GM18909 (cell line): ENCODE data around the gene TCERG1L.

Source experiments
- ATAC-seq: cut with Tn5 transposase; IDR thresholded peaks from one replicate; pipeline ENCODE4 v1.9.1; 2021; ENCODE audit warnings: mild to moderate bottlenecking; ENCODE audit not compliant: unreplicated experiment, poor library complexity

The TCERG1L gene

GRCh38 chr10:131231965-131232541, 79.5 kb downstream of the TCERG1L start:
- ATAC-seq: no peak

- ATAC-seq: no peak
These were observed 80.1 kb downstream of the TCERG1L start for GRCh38 chr10:131231323-131231964.

DNA sequence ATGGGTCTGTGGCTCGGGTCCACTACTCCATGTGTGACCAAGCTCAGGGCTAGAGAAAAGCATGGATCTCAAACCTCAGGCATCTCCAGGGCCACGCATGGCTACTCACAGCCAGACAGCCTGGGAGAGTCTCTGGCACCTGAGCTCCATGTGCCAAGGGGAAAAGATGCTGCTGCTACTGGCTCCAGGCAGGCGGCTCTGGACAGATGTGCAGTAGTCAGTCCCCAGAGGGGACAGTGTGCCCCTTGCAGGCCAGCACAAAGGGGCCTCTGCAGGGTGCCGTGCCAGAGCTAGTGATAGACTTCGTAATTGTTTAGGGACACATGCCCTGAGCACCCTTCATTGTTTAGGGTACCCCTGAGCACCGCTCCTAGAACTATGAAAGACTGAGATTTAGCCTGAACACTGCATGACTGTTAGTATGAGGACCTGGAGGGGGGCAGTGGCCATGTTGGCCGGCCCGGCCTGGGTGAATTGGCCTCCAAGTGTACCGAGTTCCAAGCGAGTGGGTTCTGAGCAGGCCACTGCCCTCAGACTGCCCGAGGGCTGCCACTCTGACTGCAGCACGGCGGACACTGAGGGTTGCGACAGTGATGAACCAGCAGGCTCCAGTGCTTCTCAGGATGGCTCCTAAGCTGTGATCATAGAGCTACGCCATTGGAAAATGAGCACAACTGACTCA, 80.7 kb downstream of the TCERG1L start:
- no peak for ATAC-seq

DNA sequence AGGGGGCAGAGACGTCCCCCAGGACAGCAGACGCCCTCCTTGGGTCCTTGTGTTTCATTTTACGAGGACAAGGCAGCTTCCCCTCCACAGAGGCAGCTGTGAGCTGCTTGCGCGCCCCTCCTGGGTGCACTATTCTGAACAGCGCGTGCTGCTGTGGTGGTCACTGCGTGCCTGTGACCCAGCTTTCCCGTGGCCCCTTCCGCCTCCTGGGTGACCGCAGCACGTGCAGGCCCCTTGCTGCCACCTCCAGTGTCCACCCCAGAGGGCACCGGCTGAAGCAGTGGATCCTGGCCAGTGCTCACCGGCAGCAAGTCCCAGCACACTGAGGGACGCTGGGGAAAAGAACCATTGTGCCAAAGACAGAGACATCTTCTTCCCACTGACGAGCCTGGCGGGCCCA, 81.4 kb downstream of the TCERG1L start:
- ATAC-seq: no peak

DNA sequence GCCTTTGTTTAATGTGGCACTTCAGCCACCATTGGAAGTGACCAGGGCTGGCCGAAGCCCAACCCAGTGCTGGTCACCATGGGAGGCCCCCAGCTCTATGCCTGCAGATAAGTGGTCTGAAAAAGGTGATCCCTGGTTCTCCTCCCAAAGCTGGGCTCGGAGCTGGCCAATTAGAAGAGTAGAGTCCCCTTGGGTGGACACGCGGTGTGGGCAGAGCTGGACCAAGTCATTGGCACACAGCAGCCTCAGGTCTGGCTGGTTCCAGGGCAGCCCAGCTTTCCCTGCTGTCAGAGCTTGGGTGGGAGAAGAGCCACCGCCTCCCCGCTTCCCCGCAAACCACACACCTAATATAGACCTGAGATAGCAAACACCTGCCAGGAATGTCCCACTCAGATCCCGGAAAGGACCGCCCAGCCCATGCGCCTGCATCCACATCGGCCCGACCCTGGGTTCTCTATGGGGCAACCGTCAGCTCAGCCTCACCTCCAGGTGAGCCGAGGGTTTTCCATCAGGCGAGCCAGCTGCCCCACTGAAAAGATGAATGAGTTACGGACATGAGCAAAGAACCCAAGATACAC, 84.3 kb downstream of the TCERG1L start:
- no peak for ATAC-seq

GRCh38 chr10:131226446-131227162, 84.9 kb downstream of the TCERG1L start:
- no peak for ATAC-seq

DNA sequence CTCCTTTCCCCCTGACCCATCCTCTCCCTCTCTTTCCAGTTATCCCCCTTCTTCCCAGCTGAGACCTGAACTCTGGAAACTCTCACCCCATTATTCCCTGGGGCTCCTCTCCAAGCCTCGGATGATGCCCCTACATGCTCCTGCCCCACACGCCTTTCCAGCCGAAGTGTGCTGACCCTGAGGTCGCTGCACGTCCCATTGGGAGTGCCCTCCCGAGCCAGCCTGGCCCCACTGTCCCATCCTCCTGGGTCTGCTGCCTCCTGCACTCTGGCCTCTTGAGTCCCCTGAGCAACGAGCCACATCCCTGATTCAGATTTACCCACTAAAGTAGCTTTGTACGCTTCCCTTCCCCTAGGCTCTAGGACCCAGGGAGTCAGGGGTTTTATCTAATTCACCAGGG, 87.4 kb downstream of the TCERG1L start:
- no peak for ATAC-seq

DNA sequence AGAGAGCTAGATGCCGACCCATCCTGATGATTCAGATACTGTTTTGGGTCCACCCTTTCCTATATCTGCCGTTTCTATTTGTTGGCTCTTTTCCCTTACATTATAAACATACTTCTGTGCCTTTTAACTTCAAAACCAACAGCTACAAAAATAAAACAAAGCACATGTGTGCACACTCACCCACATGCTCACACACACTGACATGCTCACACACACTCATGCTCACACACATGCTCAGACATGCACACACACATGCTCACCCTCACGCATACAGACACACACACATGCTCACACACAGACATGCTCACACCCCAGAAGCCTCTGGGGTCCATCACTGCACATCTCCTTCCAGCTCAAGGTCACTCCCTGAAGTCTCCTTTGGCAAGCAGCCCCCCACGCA, 88.1 kb downstream of the TCERG1L start:
- no peak for ATAC-seq

DNA sequence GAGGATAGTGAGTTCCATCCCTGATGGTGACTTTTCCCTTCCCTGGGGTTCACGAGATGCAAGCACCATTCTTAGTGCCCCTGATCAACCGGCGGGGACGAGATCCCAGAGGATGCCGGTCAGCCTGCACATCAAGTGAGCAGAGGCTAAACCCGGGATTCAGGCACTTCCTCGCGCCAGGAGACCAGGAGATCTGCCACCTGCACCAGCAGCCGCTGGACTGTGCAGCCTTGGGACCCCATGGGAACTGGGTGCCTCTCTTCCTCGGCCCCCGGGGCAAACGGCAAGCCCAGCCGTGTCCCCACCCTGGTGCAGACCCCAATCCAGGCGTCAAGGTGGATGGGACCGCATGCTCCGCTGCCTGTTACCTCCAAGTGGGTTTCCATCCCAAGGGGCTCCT, 88.5 kb downstream of the TCERG1L start:
- ATAC-seq: no peak

- ATAC-seq: no peak
These were observed 89.8 kb downstream of the TCERG1L start for GRCh38 chr10:131221632-131222277.

DNA sequence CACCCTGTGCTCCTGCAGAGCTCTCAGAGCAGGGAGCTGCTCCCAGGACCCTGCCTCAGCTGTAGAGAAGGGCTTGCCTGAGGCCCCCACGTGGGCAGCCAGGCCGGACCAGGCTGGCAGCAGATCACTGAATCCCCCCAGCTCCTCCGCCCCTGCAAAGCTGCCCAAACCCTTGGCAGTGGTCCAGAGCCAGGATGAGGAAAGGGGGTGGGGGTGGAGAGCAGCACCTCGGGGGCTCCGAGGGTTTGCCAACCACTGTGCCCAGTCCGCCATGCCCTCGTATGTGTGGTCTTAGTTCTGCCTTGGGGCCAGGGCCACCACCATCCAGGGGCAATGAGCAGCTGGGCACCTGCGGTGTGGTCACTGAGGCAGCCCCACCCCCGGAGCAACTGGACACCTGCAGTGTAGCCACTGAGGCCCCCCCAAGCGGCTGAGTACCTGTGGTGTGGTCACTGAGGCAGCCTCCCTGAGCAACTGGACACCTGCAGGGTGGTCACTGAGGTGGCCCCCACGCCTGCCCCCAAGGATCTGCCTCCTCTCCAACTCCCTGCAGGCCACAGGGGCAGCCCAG, 90.8 kb downstream of the TCERG1L start:
- ATAC-seq: no peak

DNA sequence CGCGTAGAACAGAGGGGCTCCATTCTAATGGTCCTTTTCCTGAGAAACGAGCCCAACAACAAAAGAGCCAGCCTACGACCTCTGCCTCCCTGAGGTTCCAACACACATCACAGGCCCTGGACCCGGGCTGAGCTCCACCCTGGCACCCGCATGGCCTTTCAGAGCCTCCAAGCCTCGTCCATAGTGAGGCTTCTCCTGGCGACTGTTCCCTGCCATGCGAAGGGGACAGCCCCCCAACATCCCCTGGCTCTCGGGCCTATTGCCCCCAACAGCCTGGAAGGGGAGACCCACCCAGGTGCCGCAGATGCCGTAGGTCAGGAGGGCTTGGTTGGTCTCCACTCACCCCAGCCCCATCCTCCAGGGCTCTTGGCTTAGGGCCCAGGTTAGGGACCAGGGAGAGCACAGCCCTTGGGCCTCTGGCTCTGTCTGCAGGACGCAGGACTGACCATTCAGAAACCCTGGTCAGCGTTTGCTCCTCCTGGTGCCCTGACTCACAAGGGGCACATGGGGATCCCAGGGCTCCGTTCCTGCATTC, 91.5 kb downstream of the TCERG1L start:
- ATAC-seq: no peak

GRCh38 chr10:131219584-131219886, 92.0 kb downstream of the TCERG1L start:
- ATAC-seq: no peak

GRCh38 chr10:131218811-131219583, 92.5 kb downstream of the TCERG1L start:
- ATAC-seq: no peak

GRCh38 chr10:131216681-131217230, 94.8 kb downstream of the TCERG1L start:
- no peak for ATAC-seq

DNA sequence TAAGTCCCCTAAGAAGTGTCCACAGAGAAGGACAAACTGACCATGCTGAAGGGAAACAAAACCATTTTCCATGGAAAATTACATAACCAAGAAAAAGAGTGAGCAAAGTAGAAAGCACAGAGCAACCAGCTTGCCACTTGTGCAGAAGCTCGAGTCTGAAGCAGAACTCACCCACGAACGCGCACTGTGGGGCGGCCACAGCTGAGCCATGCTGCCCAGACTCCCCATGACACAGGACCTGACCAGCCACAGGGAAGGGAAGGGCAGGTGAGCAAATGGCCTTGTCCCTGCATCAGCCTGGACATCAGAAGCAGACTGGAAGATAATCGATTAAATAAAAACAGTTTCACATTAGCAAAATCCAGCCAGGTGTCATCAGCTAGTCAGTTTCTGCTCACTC, 95.7 kb downstream of the TCERG1L start:
- no peak for ATAC-seq

DNA sequence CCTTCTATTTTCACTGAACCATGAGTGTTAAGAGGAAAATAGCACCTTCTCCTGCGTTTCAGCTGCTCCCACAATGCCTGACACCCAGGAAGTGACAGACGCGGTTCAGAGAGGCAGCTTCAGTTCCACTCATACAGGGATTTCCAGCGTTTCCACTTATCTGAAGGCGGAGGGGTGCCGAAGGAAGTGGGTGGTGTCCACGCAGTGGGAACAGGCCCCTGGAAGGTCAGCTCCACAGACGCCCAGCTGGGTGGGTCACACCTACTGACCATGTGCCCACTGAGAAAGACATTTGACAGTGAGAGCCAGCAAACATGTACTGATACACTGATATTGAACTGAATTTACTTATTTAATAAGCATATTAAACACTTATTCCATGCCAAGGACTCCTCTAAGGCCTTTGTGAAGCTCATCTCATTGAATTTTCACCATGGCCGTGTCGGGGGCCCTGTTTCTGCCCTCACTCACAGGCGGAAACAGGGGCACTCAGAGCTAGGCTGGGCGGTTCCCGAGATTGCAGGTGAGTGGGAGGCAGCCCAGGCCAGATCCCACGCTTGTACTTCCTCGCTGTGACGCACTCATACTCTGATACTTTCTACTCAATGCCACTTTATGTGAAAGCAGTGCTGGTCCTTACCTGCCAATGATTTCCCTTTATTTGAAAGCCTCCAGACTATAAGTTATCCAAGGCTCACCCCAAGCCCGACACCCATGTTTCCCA, 96.8 kb downstream of the TCERG1L start:
- ATAC-seq: no peak

DNA sequence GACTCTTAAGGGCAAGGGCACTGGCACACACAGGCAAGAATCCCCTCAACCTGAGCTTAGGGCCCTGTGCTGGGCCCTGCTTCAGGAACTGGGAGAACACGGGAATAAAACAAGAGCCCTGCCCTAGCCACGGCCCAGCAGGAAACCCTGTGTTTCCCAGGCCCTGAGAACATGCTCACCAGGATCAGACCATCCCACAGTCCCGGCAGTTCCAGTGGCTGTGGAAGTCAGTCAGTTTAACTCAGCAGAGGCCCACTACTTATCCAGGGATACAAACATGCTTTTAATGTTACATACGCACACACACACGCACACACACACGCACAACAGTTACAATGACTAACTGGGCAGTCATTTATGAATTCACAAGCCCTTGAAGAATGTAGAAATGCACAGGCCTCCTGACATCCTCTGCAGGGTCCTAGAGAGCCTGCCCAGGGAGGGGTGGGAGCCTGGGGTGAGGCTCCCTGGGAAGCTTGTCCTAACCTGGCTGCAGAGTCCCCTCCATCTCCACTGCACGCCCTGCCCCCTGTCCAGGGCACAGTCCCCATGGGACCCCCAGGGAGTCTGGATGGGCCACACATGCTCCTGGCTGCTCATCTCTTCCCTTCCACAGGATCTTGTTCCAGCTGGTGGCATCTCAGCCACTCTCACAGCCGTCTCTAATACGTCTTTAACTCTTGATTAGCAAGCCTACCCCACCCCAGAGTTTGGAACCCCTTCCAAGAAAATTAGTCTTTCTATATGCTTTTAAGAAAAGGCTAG, 97.6 kb downstream of the TCERG1L start:
- no peak for ATAC-seq
